GM19372 (cell line): ENCODE data around the gene PPP3CA.

Experiments used
- ATAC-seq: cut with Tn5 transposase; IDR thresholded peaks from one replicate; pipeline ENCODE4 v1.9.1; 2021; ENCODE audit warnings: mild to moderate bottlenecking, low read depth, moderate library complexity; ENCODE audit not compliant: unreplicated experiment

Gene PPP3CA

DNA sequence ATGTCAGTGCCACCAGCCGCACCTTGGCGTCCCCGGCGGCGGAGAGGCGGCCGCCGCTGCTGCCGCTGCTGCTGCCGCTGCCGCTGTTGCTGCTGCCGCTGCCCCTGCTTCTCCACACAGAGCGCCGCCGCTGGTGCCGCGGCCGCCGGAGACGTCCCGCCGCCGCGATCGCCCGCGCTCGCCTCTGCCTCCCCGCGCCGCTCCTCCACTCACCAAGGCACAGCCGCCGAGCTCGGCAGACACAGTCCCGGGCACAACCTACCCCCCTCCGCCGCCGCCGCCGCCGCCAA is at the start of gene PPP3CA:
Gene PPP3CA, minus strand, starts transcription at position 260 of the 290 bp plus-strand sequence.
- peak; percentile 14 for ATAC-seq

DNA sequence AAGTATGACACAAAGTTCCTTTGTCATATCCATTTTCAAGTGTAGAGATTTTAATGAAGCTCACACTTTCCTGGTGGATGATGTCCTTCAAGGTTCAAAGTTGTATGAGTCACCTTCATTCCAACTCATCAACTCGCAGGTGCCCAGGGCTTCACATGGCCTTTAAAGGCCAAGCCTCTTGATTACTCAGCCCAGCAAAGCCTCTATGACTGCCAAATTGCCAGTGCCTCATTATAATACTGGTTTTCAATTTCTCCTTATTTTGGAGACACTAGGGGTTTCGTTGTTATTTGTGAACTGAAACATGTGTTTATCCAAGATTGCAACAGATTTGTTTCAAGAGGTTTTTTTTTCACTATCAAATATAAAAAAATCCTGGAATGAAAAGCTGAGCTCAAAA is 45.9 kb upstream of the PPP3CA start:
- no peak for ATAC-seq

DNA sequence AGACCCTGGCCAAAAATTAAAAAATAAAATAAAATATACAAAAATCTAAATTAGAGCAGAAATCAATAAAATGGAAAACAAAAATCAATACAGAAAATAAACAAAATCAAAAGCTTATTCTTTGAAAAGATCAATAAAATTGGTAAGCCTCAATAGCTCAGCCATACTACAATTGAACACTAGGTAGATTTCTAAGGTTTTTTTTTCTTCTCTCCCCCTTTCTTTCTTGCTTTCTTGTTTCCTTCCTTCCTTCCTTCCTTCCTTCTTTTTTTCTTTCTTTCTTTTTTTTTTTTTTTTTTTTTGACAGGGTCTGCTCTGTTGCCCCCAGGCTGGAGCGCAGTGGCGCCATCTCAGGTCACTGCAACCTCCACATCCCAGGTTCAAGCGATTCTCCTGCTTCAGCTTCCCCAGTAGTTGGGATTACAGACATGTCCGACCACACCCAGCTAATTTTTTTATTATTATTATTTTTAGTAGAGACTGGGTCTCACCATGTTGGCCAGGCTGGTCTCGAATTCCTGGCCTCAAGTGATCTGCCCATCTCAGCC is 23.4 kb upstream of the PPP3CA start:
- ATAC-seq, result no peak

DNA sequence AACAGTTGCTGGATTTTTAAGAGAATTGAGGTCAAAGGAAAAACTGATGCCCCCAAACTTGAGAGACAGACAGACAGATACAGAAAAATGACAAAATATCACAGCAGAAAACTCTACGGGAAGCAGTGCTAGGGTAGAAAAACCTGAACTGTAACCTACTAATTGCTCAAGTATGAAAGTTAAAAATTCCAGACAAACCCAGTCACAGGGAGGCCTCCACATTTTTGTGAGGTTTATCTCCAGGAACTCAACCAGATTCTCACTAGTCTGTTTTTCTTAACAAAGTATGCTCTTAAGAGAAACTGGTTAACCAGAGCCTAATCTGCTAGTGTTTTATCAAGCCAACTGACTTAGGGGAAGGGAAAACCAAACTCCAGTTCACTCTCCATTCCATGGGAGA is 19.9 kb upstream of the PPP3CA start:
- no peak for ATAC-seq

DNA sequence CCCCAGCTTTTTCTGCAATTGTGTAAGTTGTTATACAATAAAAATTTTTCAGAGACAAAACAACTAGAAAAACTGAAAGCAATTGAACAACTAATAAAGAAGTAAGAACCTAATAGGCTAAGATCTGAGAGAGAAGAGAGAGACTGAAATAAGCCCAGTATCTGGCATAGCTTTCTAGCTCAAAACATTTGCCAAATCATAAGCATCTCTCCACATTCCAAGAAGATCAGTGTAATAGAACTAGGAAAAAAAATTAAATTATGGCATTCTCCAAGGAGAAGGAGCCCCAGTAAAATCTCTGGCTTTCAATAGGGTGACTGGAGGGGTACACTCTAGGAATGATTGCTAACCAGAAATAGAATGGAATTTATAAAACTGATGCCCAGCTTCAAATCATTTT is 19.0 kb upstream of the PPP3CA start:
- ATAC-seq, result no peak

DNA sequence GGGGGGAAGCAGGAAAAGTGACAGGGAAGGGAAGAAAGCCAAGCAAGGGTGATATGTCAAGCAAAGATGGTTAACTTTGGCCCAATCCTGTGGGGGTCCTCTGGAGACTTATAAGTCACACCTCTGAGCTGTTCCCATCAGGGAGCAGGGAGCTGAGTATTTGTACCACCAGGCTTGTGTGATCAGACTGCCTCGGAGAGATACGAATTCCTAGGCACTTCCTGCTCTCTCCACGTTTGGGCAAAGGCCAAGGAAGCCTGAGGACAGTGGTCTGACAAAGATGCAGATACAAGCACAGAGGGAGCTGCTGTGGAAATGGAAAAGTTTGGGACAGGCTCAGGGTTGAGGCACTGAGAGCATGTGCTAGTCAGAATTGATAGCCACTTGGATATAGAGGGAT is 10.4 kb upstream of the PPP3CA start:
- ATAC-seq, result no peak

DNA sequence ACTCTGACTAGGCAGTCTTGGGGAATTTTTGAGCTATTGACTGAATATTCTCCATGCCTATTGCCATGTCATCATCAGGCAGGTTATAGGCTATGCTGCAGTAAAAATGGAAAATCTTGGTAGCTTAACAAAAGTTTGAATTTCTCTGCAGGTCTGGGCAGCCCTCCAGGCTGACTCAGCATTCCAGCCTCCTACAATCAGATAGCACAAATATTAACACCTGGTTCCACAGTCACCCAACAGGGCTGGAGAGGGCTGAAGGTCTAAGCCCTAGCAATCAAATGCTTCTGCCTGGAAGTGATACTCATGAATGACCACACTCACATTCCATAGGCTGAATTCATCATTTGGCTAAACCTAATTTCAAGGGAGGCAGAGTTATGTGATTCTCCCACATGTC is 9.6 kb upstream of the PPP3CA start:
- ATAC-seq, result no peak

DNA sequence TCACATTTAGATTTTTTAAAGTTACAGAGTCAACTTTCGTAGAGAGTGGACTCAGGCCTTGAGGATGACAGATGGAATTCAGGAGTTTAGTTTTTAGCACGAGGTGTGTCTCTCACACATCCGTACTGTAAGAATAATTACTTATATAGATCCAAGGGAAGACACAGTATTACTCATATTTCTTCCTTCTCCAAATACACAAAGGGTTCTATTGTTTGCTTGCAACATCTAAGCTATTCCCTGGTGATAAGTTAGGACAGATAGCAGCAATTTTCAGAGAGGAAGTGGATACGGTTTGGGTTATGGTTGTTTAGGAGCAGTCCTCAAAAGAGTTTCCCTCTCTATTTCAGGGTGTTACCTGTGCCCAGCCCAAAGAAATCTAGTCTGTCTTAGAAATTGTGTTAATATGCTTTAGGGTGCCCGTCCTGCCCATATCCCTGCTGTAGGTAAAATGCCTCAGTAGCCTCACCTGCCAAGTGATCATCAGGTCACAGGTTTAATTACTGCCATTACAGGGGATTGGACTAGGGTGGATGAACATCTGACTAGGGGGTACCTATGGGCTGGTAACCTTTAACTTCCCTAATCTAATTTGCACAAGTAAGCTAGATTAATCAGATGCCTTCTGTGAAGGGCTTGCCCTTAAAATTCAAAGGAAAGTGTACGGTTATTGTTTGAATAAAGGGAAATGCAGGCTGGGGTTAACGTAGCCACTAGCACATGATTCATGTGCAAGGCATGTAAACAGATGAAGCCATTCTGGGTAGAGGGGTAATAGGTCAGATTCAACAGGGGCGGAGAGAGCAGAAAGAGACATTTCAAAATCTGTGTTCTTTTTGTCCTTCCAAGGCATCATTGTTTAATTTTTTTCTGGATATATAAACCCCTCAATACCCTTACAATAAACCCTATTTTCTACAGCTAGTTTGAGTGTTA is 8.7 kb upstream of the PPP3CA start:
- ATAC-seq, result no peak

DNA sequence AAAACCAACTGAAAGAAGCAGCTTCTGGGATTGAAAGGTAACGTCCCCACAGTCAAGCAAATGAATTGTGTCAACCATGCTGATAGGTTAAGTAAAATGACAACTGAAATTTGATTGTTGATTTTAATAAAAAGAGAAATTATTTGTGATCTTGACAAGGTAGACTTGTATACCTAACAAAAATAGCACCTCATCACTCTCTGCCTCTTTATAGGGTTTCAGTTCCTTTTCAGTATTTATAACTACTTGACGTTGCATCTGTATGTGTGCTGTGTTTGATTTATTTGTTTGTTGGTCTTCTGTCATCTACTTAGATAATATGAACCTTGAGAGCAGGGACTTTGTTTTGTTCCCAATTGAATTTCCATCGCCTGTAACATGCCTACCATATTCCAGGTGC is 7.9 kb upstream of the PPP3CA start:
- peak; percentile 98 for ATAC-seq

DNA sequence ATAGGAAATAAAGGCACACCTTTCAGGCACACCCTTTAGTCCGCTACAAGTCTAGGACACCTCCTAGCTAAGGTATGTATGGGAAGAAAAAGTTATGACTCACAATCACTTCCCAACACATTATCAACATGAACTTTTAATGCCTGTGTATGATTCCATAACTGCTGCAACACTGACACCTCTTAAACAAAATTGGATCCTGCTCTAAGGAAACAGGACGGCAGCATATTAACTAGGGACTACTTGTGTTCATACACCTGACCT is 2.4 kb upstream of the PPP3CA start:
- ATAC-seq, result no peak

DNA sequence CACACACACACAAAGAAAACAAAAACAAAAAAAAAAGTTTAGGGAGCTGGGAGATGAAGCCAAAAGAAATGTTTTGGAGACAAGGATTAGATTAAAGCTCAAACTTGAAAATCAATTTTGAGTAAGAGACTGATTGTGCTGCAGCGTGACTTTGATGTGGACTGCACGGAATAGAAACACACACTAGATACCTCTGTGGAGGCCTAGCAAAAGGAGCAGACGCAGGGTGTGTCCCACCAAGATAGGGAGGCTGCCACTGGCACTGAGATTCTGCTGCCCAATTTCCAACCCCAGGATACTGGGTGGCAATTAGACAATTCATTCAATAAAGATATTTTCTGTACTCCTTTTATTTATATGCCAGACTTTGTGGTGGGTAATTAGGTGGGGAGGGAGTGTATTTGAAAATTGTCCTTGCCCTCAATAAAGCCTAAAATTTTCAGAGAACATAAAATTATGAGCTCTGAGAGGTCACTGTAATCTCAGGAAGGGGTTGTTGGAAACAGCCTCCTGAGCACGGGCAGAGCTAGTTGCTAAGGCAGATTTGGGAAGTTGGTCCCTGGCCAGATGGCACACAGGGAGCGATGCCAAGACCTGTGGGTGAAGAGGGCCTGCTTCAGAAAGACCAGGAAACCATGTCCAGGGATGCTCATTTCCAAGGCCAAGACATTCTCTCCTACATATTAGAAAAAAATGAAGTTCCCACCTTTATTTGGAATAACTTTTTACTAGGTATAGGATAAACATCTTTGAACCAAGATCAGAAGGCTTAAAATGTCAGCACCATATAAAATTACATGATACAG is 1.9 kb upstream of the PPP3CA start:
- no peak for ATAC-seq

DNA sequence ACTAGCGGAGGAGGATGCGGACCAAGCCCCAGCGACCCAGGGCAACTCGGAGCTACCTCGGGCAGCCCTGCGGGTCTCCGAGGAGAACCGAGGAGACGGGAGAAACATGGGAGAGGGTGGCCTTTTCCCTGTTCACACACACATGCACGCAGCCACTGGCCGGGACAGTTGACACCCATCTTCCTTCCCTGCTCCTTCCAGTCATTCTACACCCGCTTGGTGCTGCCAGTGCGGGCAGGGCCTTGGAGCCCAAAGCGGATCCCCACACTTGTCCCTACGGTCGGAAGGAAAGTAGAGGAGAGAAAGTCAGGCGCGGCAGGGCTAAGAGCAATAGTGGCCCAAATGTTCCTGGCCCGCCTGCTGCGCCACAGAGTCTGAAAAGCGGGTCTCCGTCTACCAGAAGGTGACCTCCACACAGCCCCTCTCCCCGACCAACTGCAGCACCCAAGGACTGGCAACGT is 1.1 kb upstream of the PPP3CA start:
- no peak for ATAC-seq

DNA sequence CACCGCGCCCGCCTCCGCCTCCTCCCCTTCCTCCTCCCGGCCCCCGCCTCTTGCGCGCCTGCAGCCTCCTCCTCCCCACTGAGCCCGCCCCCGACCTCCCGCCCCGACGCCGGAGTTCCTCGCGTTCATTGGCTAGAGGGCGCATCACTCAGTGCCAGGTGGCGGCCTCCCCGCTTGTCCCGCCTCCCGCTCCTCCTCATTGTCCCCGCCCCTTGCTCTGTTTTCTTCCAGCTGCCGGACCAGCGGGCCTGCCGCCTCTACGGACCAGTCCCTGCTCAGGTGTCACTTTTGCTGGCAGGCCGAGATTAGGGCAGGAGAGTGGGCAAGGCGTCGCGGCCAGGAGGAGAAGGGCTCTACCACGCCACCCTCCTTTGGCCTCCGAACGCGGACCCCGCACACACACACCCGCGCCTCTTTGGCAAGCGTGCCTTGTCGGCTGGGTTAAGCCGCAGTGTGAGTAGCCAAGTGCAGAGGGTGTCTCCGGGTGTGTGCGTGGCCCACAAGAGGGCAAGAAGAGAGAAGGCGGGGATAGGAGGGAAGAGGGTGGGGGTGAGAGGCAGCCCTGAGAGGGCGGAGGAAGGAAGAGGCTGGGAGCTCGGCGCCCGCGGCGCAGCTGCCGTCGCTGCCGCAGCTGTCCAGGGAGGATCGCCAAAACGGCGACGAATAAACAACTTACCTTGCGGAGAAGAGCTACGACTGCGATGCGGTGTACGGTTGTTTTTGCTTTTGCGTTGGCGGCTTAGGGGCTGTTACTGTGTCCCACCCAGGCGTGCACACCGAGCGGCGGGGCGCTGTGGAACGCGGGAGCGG is 436 bp upstream of the PPP3CA start:
- peak; percentile 68 for ATAC-seq

DNA sequence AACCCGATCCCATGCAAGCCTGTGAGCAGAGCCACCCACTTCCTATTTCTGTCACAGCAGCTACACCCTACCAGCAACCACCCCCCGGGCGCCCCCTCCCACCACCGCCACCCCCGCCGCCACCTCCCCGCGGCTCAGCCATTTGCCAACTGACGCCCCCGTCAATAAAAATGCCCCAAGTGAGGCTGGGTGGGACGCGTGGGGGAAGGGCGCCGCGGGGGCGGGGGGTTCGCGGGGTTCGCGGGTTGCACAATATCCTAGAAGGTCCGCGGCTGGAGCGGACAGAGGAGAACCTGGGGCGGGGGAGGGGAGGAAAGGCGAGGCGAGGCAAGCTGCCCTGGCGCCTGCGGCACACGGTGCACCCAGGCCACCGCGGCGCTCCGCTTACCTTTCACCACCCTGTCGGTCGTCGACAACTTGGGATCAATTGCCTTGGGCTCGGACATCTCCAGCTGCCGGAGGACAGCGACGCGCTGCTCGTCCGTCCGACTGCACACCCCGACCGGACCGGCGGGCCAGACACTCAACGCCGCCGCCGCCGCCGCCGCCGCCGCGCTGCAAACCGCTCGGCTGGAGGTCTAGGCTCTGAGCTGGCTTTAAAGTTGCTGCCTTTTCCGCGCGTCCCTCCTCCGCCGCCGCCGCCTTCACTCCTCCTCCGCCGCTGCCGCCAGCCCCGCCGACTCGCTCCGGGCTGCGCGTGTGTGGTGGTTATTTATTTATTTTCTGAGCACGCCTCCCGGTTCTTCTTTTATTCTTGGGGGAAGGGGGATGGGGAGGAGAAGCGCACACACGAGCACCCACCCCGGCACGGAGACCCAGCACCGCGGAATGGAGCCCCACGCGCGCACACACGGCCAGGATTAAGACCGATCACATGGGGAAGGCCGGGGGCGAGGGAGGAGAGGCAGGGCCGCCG is 717 bp downstream of the PPP3CA start:
- peak; percentile 2 for ATAC-seq

DNA sequence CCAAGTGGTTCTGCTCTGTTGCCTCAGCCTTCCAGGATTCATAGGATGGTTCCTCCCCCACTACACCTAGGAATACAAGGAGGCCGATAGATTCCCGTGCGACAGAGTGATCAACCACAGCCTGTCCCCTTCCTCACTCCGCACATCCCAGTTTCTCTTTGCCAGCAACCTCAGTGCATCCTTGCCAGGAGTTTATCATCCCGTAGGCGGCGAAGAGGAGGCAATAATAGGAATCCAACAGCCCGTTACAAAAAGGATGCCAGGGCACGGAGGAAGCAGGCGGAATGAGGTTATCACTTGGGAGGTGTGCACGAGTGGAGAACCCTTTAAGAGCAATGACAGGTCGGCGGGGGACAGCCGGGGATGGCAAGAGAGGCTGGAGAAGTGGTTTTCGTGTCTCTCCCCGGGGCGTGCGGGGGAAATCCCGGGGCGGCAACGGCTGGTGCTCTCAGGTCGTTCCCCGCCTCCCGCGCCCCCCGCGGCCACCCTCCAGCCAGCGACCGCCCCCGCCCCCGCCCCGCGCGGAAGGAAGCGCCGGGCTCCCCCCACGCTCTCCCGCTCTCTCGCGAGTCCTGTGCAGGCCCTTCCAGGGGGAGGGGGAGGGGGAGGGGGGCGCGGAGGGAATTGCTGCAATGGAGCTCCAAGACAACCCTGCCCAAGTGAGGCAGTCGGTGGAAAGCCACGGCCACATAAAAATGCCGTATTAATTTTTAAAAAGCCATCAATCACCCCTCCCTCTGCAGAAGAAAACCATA is 1.6 kb downstream of the PPP3CA start:
- no peak for ATAC-seq

DNA sequence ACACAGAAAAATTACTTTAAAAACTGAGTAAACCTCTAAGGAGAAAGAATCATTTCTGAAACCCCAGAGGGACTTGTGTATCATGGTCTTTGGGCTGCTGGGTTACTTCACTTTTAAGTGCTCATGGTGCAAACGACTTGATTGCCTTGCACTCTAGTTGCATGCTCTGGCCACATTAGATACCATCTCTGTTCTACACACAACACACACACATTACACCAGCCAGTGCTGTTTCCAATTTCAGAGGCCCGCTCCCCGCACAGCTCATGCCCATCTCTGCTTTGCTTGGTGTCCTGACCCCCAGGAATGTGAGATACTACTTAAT is 2.1 kb downstream of the PPP3CA start:
- no peak for ATAC-seq

DNA sequence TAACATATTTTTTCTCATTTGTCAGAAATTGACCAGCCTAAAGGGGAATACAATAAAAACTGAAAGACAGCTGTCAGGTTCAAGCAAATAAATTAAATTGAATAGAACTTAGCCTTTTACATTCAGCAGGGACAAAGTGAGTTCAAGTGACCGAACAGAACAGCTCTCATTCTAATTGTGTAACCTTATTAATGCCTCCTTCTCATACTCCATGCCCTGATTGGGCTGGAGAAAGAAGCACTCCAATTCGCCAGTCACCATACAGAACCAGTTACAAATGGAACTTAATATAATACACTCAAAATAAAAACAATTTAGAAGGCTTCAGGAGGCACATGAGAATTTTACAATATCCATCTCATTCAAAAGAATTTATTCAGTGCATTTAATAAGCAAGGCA is 8.0 kb downstream of the PPP3CA start:
- no peak for ATAC-seq

DNA sequence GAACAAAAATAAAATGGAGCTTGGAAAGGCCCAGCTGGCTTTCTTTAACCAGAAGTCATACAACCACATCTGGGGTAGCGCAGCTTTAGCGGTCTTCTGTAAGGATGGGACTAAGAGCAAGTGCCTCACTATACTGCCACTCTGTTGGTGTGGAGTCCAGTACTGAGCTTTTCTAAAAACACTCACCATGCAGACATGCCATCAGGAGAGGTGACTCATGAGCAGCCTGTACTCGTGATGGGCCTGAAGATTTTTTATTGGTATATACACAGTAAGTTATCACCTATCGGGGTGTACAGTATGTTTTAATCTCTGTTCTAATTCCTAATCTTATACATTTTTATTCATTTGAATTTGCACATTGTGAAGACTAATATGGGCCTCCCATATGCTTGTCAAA is 9.6 kb downstream of the PPP3CA start:
- ATAC-seq, result no peak

DNA sequence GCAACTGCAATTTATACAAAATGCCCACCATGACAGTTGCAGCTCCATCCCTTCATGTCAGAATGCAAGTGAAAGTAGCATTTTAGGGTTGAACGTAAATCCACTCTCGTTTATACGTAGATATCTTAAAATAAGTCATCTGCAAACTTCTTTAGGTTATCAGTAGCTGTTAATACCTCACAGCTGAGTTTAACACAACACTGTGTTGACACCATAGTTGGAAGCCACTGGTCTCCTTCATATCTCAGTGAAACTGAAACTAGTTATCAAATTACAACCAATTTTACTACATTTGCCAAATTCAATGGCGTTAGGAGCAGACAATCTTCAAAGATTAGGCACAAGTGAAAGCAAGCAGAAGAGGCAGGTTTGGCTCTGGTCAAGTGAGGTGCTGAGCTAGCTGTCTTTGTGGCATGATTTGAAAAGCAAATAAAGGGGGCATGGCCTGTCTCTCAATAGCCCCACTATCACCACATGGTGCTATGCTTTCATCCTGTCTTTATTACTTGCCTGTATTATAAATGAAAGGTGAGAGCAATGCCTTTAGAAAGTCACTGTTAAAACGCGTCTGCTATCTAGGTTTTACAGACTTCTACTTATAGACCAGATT is 12.3 kb downstream of the PPP3CA start:
- peak; percentile 54 for ATAC-seq
